H9 (cell line): ENCODE data around the gene KRT85. TPM values are rescaled to one million over a fixed set of nuclear protein-coding genes. Genes with fewer than 3 reads are reported as not detected.

ENCODE experiments used
- DNase-seq: peaks from one replicate; pipeline ENCODE4 v3.0.0-alpha.2; 2017
- H2AFZ ChIP-seq: one replicate; pipeline ENCODE4 v1.6.1; 2013; ENCODE audit warnings: mild to moderate bottlenecking, low read length, control low read depth, moderate library complexity
- H2AK5ac ChIP-seq: 2 replicates; pipeline ENCODE4 v1.6.1; 2013; ENCODE audit warnings: low read length, control low read depth, mixed read lengths; ENCODE audit not compliant: insufficient read length
- H2BK120ac ChIP-seq: one replicate; pipeline ENCODE4 v1.6.1; 2013; ENCODE audit warnings: low read depth, mild to moderate bottlenecking, low read length, control low read depth, inconsistent platforms; ENCODE audit not compliant: poor library complexity, severe bottlenecking
- H2BK12ac ChIP-seq: 2 replicates; pipeline ENCODE4 v1.6.1; 2013; ENCODE audit warnings: low read length, control low read depth, mixed read lengths, low read depth; ENCODE audit not compliant: insufficient read length
- H2BK15ac ChIP-seq: 2 replicates; pipeline ENCODE4 v1.6.1; 2013; ENCODE audit warnings: low read depth, low read length, control low read depth
- H2BK20ac ChIP-seq: one replicate; pipeline ENCODE4 v1.6.1; 2013; ENCODE audit warnings: low read depth, mild to moderate bottlenecking, low read length, control low read depth, inconsistent platforms; ENCODE audit not compliant: poor library complexity, severe bottlenecking
- H2BK5ac ChIP-seq: 2 replicates; pipeline ENCODE4 v1.6.1; 2013; ENCODE audit warnings: low read length, control low read depth, mixed read lengths; ENCODE audit not compliant: insufficient read length
- H3K14ac ChIP-seq: 2 replicates; pipeline ENCODE4 v1.6.1; 2013; ENCODE audit warnings: low read length, control low read depth; ENCODE audit not compliant: insufficient read depth
- H3K18ac ChIP-seq: 2 replicates; pipeline ENCODE4 v1.6.1; 2013; ENCODE audit warnings: low read depth, mild to moderate bottlenecking, mixed read lengths, low read length, control low read depth; ENCODE audit not compliant: insufficient read length
- H3K23ac ChIP-seq: 2 replicates; pipeline ENCODE4 v1.6.1; 2013; ENCODE audit warnings: low read length, control low read depth, mixed read lengths, low read depth; ENCODE audit not compliant: insufficient read length
- H3K23me2 ChIP-seq: 2 replicates; pipeline ENCODE4 v1.6.1; 2013; ENCODE audit warnings: low read depth, mild to moderate bottlenecking, mixed read lengths, low read length, control low read depth; ENCODE audit not compliant: insufficient read length, poor library complexity, severe bottlenecking
- H3K27ac ChIP-seq: 2 replicates; pipeline ENCODE4 v1.5.1; 2013; ENCODE audit warnings: low read length, control low read depth, mixed read lengths, low read depth; ENCODE audit not compliant: insufficient read length
- H3K27me3 ChIP-seq: 2 replicates; pipeline ENCODE4 v1.6.1; 2013; ENCODE audit warnings: low read length, control low read depth, inconsistent platforms; ENCODE audit not compliant: insufficient read depth
- H3K4ac ChIP-seq: 2 replicates; pipeline ENCODE4 v1.6.1; 2013; ENCODE audit warnings: low read depth, mild to moderate bottlenecking, control low read depth, inconsistent platforms, low read length, moderate library complexity
- H3K4me1 ChIP-seq: 2 replicates; pipeline ENCODE4 v1.6.1; 2013; ENCODE audit warnings: low read length, control low read depth, inconsistent platforms; ENCODE audit not compliant: insufficient read depth
- H3K4me2 ChIP-seq: 2 replicates; pipeline ENCODE4 v1.6.1; 2013; ENCODE audit warnings: low read length, control low read depth, mixed read lengths; ENCODE audit not compliant: insufficient read length, insufficient read depth
- H3K56ac ChIP-seq: 2 replicates; pipeline ENCODE4 v1.6.1; 2013; ENCODE audit warnings: low read depth, mild to moderate bottlenecking, mixed read lengths, low read length, control low read depth; ENCODE audit not compliant: insufficient read length
- H3K79me1 ChIP-seq: 2 replicates; pipeline ENCODE4 v1.6.1; 2013; ENCODE audit warnings: low read depth, mild to moderate bottlenecking, moderate library complexity, low read length, control low read depth, inconsistent platforms; ENCODE audit not compliant: insufficient read depth, poor library complexity, severe bottlenecking
- H3K79me2 ChIP-seq: 2 replicates; pipeline ENCODE4 v1.6.1; 2013; ENCODE audit warnings: low read length, control low read depth, inconsistent platforms; ENCODE audit not compliant: insufficient read depth
- H3K9ac ChIP-seq: 2 replicates; pipeline ENCODE4 v1.6.1; 2013; ENCODE audit warnings: low read length, control low read depth, mixed read lengths; ENCODE audit not compliant: insufficient read length; ENCODE audit errors: extremely low read depth
- H3K9me3 ChIP-seq: one replicate; pipeline ENCODE4 v1.6.1; 2013; ENCODE audit warnings: low read depth, low read length, inconsistent platforms; ENCODE audit not compliant: control insufficient read depth
- H3T11ph ChIP-seq: one replicate; pipeline ENCODE4 v1.6.1; 2013; ENCODE audit warnings: mild to moderate bottlenecking, low read length, control low read depth, inconsistent platforms
- H4K20me1 ChIP-seq: one replicate; pipeline ENCODE4 v1.6.1; 2013; ENCODE audit not compliant: control insufficient read depth, insufficient read length, insufficient read depth
- H4K5ac ChIP-seq: 2 replicates; pipeline ENCODE4 v1.6.1; 2013; ENCODE audit warnings: low read depth, mild to moderate bottlenecking, mixed read lengths, low read length, control low read depth; ENCODE audit not compliant: insufficient read length
- H4K8ac ChIP-seq: replicated peaks from 2 replicates; pipeline ENCODE4 v1.6.1; 2013; ENCODE audit warnings: low read length, control low read depth, mixed read lengths, low read depth; ENCODE audit not compliant: insufficient read length
- H4K91ac ChIP-seq: 2 replicates; pipeline ENCODE4 v1.6.1; 2013; ENCODE audit warnings: low read depth, mild to moderate bottlenecking, moderate library complexity, mixed read lengths, low read length, control low read depth; ENCODE audit not compliant: insufficient read length
- H3K27ac Mint-ChIP-seq, 3 experiments: 2 replicates in 2 of 3; 3 replicates in 1 of 3; pipeline ENCODE4 v1.8.0; 2020 to 2021; ENCODE audit warnings: mixed read lengths in 3 of 3, mild to moderate bottlenecking in 1 of 3, moderate library complexity in 1 of 3
- H3K27me3 Mint-ChIP-seq: 2 replicates; pipeline ENCODE4 v1.8.0; 2021; ENCODE audit warnings: low read depth, mild to moderate bottlenecking, moderate library complexity, mixed read lengths
- H3K36me3 Mint-ChIP-seq, 3 experiments: 2 replicates in 2 of 3; 3 replicates in 1 of 3; pipeline ENCODE4 v1.8.0; 2020 to 2021; ENCODE audit warnings: low read depth in 3 of 3, mixed read lengths in 3 of 3; ENCODE audit not compliant: insufficient read depth in 1 of 3
- H3K4me1 Mint-ChIP-seq, 2 experiments: 2 replicates each; pipeline ENCODE4 v1.8.0; 2020; ENCODE audit warnings: mixed read lengths in 2 of 2
- H3K4me3 Mint-ChIP-seq, 2 experiments: 2 replicates in 1 of 2; 3 replicates in 1 of 2; pipeline ENCODE4 v1.8.0; 2020 to 2021; ENCODE audit warnings: mild to moderate bottlenecking in 2 of 2, mixed read lengths in 2 of 2, moderate library complexity in 1 of 2
- H3K9me3 Mint-ChIP-seq, 2 experiments: 2 replicates in 1 of 2; 3 replicates in 1 of 2; pipeline ENCODE4 v1.8.0; 2020; ENCODE audit warnings: mild to moderate bottlenecking in 2 of 2, mixed read lengths in 2 of 2, moderate library complexity in 1 of 2
- WGBS: extraction: QIAGEN DNeasy Blood & Tissue Kit; methylation state at CpG from one replicate; pipeline ENCODE4 v1.1.7; 2013; ENCODE audit warnings: missing lambda C conversion rate, low lambda C conversion rate, mixed read lengths; ENCODE audit not compliant: insufficient read length; ENCODE audit errors: extremely low coverage; 5-methylcytosine and 5-hydroxymethylcytosine counted together
- total RNA-seq: library from RNA; stranded (reverse); gene quantifications from 2 replicates; pipeline ENCODE4 v1.2.1, GENCODE V29; 2021
- TF ChIP-seq, protein P1 (sequence below): fragments of 200-600 bp; sonication (generic); conservative IDR thresholded peaks from 3 replicates; pipeline ENCODE4 v1.8.0; 2021; ENCODE audit warnings: antibody characterized with exemption, mild to moderate bottlenecking

KRT85 gene
- total RNA-seq, 1 experiment from 2014 or later: not detected

DNA sequence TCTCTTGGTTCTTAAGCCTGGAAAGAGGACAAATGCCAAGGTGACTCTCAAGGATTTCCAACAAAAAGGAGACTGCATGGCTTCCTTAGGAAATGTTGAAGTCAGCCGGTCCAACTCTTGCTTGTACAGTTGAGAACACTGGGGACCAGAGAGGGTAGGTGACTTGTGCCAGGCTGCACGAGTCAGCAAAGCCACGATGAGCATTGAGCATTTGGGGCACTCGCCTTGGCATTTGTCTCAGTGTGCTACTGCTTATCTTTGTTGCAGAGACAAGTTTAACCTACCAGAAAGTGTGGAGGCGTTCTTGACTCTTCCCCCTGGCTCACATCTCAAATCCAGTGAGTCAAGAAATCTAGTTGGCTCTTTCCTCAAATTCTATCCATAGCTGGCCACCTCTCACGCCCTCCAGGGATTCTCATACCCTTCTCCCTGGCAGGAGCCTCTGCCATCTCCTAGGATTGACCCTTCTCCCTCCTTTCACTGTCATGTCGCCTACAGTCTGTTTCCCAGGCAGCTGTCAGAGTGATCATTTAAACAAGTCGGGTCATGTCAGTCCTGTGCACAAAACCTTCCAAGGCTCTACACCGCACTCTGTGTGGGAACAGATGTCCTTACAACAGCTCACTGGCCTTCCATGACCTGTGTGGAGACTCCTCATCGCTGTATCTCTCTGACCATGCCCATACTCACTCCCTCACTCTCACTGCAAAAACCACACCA is 28.9 kb downstream of the KRT85 start:
- peak overlapping the region in 1 of 3 experiments; percentile 35; a peak in 2 of 7 replicates for H3K27ac Mint-ChIP-seq
- no peak overlapping the region for H3K4me2 ChIP-seq

More for the DNA sequence above, 28.9 kb downstream of the KRT85 start:
- Histone ChIP-seq H3K79me2 (no peaks in the 10 kb centered on the region), H3K4me1 (no peaks in the 10 kb centered on the region), H3K9ac (no peak overlapping the region), H3K79me1 (no peaks in the 10 kb centered on the region), H3K56ac (no peak overlapping the region), H3K27me3 (no peaks in the 10 kb centered on the region), H4K8ac (no peak overlapping the region), H3K23me2 (no peaks in the 10 kb centered on the region), H3K18ac (no peak overlapping the region), H4K91ac (no peak overlapping the region), H3K23ac (no peak overlapping the region), H3K14ac (no peak overlapping the region), H4K5ac (no peak overlapping the region), H4K20me1 (no peaks in the 10 kb centered on the region), H2AK5ac (no peak overlapping the region), H3K4ac (no peak overlapping the region), H2BK12ac (no peak overlapping the region), H2BK20ac (no peak overlapping the region), H3T11ph (no peak overlapping the region), H2BK120ac (no peak overlapping the region), H3K9me3 (no peaks in the 10 kb centered on the region), H2BK5ac (no peak overlapping the region), H3K27ac (no peak overlapping the region), H2AFZ (no peak overlapping the region), H2BK15ac (no peak overlapping the region)
- no CpG with 5 or more reads among the region's 10 CpGs for WGBS
- Mint-ChIP-seq H3K4me3 (no peak overlapping the region), H3K4me1 (peaks cover 8 to 9% of the 10 kb centered on the region in 2 experiments), H3K9me3 (peaks cover 0 to 2% of the 10 kb centered on the region in 2 experiments; a peak in 1 of 5 replicates), H3K27me3 (peaks cover 7% of the 10 kb centered on the region), H3K36me3 (no peaks in the 10 kb centered on the region; a peak in 1 of 7 replicates)
- no peak for DNase-seq
- TF ChIP-seq, protein P1, sequence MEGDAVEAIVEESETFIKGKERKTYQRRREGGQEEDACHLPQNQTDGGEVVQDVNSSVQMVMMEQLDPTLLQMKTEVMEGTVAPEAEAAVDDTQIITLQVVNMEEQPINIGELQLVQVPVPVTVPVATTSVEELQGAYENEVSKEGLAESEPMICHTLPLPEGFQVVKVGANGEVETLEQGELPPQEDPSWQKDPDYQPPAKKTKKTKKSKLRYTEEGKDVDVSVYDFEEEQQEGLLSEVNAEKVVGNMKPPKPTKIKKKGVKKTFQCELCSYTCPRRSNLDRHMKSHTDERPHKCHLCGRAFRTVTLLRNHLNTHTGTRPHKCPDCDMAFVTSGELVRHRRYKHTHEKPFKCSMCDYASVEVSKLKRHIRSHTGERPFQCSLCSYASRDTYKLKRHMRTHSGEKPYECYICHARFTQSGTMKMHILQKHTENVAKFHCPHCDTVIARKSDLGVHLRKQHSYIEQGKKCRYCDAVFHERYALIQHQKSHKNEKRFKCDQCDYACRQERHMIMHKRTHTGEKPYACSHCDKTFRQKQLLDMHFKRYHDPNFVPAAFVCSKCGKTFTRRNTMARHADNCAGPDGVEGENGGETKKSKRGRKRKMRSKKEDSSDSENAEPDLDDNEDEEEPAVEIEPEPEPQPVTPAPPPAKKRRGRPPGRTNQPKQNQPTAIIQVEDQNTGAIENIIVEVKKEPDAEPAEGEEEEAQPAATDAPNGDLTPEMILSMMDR: no peak
